COLO668 (cell line): ENCODE results near the gene C1QTNF1.

Experiments
- DNase-seq: peaks from one replicate; lab custom pipeline; 2025; ENCODE audit not compliant: unreplicated experiment; lab: John Stamatoyannopoulos, UW

C1QTNF1 gene

GRCh38 chr17:79090443-79091225 is 66.7 kb downstream of the C1QTNF1 start:
- no peak for DNase-seq

- no peak for DNase-seq
Measured at GRCh38 chr17:79091226-79091670, 67.3 kb downstream of the C1QTNF1 start.

GRCh38 chr17:79092567-79092966 is 68.6 kb downstream of the C1QTNF1 start:
- DNase-seq: no peak

DNA sequence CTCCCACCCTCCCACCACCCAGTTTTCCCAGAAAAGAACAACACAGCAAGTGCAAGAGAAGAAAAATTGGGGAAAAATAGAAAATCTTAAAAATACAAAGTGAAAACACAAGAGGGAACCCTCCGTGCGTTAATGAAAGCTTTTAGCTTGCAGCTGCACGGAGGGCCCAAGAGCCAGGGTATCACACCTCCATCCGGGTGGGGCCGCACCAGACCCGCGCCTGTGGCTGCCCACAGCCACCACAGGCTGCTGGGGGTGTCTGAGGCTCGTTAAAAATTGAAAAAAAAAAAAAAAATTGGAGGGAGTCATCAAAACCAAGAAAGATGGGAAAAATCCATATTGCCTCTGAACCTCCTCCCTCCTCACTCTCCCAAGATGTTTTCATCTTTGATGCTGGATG is 69.3 kb downstream of the C1QTNF1 start:
- DNase-seq: no peak

DNA sequence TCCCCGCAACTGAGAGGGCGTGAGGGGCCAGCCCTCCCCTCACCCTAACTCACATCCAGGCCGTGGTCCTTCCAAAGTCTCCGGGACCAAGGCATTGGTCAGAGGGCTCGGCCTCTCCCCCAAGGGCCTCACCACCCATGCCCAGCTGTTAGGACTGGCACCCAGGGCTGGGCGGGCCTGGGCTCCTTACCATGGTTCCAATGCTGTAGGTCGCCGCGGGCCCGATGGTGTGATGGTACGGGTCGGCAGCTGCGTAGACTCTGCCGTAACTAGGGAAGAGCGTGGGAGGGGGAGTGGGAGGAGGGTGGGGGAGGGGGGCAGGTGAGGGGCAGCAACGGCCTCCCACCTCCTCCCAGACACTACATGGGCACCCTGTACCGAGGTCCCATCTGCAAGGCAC is 70.3 kb downstream of the C1QTNF1 start:
- no peak for DNase-seq

DNA sequence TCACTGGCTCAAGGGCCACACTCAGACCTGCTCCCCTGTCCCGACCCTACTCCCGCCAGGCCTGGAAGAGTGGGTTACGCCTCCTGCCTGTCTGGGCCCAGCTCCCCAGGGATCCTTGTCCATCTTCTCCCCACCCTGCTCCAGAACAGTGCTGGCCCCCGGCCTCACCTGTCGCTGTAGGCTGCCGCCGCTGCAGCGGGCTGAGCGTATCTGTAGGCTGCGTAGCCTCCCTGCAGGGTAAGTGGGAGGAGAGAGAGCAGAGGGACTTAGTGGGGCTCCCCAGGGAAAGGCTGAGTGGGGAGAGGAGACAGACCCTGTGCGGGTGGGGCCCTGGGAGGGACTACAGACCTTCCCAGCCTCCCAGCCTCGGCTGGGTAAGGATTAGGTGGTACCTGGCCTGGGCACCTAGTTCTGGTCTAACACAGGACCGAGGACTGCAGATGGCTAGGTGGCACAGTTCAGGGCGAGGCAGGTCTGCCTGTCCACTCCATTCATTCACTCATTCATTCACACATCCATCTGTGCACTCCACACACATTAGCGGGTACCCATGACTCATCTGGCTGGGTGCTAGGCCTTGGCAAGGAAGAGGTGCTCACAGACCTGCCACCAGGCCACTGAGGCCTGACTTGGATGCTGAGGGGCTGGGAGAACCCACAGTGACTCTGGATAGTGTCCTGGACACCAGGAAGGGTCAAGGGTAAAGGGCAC is 71.5 kb downstream of the C1QTNF1 start:
- no peak for DNase-seq

- DNase-seq: no peak
Measured at GRCh38 chr17:79096477-79096876, 72.5 kb downstream of the C1QTNF1 start.

DNA sequence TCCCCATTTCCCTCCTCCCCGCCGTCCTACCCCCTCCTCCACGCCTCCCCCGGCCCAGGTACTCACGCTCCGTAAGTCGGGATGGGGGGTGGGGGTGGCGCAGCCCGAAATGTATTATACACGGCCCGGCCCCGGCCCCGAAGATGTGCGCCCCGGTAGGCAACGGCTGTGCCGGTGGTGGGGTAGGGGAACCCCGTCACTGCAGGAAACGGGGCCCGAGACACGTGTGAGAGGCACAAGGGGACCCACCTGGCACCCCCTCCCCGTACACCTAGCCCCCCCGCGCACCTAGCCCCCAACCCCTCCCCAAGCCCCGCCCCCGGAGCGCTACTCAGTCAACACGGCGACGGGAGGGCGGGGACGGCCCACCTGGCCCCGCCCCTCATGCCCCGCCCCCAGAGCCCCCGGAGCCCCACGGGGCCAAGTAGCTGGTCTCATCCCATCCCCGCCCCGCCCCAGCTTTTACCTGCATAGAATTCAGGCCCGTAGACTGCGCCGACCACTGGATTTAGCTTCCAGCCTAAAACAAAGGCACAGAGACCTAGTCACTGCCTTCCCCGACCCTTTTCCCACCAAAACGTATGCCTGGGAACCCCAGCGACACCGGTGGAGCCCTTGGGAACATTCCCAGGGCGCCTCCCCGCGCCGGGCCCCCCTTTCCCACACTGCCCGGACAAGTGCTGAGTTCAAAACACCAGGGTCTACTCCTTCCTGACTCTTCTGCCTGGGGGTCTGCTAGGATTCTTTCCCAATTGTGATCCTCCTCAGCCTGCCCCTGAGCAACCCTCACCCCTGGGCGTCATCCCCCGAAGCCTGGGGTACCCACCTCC is 73.5 kb downstream of the C1QTNF1 start:
- DNase-seq: no peak

DNA sequence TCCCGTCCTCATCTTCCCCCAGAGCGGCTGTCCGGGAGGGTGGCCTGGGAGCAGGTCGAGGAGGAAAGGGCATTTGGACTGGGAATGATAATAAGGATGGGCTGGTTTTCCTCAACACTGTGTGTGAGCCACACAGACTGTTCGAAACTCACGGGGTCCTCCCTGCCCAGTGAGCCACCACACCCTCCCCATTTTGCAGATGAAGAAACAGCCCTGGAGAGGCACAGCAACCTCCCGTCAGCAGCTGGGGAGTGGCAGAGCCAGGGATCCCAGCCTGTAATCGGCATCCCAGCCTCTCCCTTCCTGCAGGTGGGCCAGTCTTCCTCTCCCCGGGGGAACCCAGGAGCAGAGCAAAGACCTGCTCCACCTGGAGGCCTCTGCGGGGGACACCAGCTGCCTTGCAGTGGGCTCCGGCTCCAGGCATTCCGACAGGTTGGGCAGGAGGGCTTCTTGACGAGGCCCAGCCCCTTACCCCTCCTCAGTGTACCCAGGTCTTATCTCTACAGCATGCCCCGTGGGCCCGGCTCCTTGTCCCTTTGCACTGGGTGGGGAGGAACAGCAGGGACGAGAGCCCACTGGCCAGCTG is 74.4 kb downstream of the C1QTNF1 start:
- no peak for DNase-seq
